GM21529 (cell line): ENCODE measurements around the gene DHX34.

Source experiments
- ATAC-seq: cut with Tn5 transposase; IDR thresholded peaks from one replicate; pipeline ENCODE4 v1.9.1; 2021; ENCODE audit not compliant: unreplicated experiment

DHX34 gene

GRCh38 chr19:47415953-47416642, 67.0 kb downstream of the DHX34 start:
- ATAC-seq, result no peak

- ATAC-seq, result no peak
Observed at GRCh38 chr19:47416643-47416985, 67.5 kb downstream of the DHX34 start.

DNA sequence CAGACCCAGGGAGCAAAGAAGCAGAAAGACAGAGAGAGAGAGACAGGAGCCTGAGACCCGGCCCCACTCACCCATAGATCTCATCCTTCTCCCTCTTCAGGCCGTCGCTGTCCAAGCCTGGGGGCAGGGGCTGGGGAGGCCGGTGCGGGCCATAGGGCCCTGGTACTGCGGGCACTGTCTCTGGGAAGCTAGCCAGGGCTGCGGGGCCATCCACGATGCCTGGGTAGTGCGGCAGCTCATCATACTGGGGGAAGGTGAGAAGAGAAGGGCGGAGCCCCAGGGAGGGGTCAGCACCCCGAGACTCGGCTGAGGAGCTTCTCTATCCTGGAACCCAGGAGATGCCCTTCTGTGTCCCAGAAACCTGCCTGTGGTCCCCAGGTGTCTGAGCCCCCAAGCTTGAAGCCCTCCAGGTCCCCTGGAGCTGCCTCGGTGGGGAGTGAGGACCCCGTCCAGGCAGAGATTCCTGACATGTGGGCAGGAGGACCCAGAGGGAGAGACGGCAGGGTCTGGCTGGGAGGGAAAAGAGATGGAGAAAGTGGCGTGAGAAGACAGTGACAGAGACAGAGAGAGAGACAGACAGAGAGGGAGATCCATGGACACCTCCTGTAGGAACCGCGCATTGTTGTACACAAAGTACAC, 68.1 kb downstream of the DHX34 start:
- no peak for ATAC-seq

- no peak for ATAC-seq
Observed at GRCh38 chr19:47417746-47418691, 68.9 kb downstream of the DHX34 start.

- no peak for ATAC-seq
Observed at GRCh38 chr19:47418692-47419029, 69.5 kb downstream of the DHX34 start.

DNA sequence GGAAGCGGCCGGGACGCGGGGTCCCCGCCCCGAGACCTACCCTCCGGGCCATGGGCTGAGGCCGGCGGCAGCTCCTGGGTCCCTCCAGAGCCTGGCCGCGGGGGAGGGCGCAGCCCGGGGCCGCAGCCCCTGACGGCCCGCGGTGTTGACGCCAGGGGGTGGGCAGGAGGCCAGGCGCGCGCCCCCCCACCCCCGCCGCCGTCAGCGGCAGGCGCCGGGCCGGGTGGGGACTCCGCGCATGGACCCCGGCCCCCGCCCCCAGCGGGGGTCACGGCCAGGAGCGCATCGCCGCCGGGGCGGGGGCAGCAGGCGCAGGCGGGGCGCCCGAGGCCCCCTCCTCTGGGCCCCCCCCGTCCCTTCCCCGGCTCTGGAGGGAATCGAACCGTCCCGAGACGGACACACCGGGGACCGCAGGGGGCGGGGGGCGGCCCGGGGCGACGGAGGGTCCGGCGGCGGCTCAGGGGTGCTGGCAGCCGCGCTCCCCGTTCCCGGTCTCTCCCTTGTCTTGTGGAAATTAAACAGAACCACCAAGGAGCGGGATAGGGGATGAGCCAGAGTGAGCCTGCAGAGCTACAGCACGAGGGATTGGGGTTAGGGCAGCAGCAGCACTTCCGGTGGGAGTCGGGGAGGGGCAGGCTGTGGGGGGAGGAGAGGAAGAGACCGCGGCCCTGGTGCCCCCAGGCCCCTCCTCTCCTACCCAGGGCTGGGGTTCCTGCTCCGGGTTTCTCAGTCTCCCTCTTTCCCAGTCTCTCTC, 70.1 kb downstream of the DHX34 start, which contains the start of gene MEIS3:
TSS of gene MEIS3 (minus strand) at position 498 of the 754 bp plus-strand sequence. CDS start at position 52, 446 bp downstream.
- no peak for ATAC-seq

DNA sequence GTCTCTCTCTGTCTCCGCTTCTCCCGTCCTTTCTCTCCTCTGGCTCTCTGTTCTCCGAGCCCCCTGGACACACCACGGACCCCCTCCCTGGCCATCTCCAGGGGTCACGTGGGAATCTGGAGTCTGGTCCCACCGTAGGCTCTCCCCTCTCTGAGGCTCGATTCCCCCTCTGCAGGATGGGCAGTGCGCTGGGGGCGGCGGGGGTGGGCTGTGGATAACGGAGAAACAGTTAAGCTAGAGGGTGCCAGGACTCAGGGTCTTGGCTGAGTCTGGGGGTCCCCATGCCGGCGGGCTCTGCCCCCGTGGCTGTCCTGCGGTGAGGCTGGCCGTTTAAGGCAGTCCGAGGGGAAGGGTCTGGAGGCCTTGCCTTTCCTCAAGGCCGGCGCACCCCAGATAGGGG, 70.7 kb downstream of the DHX34 start:
- no peak for ATAC-seq

DNA sequence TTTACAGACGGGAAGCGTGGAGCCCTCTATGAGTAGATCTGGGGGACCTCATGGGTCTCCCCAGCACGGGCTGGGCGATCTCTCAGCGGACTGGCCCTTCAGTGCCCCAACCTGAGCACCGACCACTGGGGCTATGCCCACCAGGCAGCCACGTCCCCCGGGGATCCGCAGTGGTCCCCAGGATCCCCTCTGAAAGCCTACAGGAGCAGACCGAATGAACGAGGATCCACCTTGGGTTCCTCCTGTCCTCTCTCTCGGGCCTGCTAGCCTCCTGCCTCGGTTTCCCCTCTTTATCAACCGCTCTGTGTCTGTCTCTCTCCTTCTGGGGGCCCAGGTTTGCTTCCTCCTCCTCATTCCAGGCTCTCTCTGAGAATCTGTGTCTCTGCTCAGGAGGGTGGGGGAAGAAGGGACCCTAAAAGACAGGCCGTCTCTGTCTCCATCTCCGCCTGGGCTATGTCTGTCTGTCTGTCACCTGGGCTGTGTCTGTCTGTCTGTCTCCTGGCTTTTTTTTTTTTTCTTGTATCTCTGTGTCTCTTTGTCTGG, 72.2 kb downstream of the DHX34 start:
- no peak for ATAC-seq

DNA sequence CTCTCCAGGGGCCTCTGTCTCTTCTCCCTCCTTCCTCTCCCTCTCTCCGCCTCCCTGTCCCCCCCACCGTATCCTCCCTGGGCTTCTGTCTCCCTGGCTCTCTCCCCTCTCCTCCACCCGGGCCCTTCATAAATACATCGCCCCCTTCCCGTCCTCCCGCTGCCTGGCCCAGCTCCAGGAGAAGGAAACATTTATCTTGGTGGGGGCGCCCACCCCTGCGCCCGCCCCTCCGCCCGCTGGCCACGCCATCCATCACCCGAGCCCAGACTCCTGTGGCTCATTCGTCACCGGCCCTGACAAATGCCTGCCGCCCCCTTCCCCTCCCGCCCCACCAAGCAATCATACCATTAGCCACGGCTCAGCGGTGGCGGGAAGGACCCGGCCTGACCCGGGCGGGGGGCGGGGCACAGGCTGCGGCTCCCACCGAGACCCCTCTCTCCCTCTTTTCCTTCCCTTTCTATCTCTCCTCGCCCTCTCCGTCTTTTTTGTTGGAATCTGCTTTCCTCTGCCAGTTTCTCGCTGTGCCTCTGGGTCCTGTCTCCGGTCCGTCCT, 72.8 kb downstream of the DHX34 start:
- no peak for ATAC-seq

- no peak for ATAC-seq
Observed at GRCh38 chr19:47422417-47423163, 73.5 kb downstream of the DHX34 start.

DNA sequence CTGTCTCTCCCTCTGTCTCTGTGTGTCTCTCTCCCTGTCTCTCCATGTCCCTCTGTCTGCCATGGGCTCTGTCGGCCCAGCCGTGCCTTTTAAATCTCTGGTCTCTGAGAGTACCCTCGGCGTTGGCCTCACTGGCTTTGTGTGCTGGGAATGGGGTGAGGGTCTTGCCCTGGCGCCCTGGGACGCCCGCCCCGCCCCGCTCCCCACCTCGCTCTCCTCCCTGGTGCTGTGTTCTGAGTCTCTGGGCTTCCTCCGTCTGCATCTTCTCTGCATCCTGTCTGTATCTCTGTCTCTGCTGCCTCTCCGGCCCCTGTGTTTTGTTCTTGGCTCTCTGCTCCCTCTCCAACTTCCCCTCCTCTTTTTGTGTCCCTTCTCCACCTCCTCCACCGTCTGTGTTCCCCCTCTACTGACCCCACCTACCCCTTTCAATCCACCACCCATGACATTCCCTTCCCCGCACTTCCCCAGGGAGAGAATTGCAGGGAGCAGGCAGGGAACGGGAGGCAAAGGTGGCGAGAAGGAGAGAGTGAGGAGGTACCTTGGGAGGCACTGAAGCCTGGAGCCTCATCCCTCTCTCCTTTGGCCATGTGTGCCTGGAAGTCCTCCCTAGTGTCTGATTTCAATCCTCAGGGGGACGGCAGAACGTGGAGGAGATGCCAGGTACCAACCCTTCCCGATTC, 74.2 kb downstream of the DHX34 start:
- ATAC-seq, result no peak

GRCh38 chr19:47427241-47428176, 78.4 kb downstream of the DHX34 start:
- no peak for ATAC-seq

DNA sequence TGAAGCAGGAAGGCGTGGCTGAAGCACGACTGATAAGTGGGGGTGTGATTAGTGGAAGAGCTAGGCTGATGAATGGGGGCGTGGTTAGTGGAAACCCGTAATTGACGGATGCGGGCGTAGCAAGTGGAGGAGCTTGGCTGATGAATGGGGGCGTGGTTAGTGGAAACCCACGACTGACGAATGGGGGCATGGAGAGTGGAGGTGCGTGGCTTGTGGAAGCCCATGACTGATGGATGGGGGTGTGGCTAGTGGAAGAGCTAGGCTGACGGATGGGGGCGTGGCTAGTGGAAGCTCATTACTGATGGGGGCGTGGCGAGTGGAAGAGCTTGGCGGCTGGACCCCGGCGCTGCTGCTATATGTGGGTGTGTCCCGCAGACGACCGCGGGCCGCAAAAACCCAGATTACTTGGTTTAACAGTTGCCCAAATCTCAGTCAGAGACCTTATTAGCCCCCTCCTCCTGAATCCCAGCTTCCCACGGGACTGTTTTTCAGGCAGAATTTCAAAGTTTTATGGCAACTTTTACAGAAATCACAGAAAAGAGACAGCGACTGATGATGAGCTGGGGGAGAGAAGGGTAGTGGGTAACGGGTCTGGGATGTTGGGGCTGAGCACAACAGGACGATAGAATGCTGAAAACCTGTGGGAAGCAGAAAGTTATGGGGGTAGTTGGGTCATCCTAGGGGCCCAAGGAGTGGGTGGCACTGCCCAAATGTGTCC, 79.2 kb downstream of the DHX34 start:
- ATAC-seq, result peak; percentile 77

- no peak for ATAC-seq
Observed at GRCh38 chr19:47429140-47429793, 80.2 kb downstream of the DHX34 start.

DNA sequence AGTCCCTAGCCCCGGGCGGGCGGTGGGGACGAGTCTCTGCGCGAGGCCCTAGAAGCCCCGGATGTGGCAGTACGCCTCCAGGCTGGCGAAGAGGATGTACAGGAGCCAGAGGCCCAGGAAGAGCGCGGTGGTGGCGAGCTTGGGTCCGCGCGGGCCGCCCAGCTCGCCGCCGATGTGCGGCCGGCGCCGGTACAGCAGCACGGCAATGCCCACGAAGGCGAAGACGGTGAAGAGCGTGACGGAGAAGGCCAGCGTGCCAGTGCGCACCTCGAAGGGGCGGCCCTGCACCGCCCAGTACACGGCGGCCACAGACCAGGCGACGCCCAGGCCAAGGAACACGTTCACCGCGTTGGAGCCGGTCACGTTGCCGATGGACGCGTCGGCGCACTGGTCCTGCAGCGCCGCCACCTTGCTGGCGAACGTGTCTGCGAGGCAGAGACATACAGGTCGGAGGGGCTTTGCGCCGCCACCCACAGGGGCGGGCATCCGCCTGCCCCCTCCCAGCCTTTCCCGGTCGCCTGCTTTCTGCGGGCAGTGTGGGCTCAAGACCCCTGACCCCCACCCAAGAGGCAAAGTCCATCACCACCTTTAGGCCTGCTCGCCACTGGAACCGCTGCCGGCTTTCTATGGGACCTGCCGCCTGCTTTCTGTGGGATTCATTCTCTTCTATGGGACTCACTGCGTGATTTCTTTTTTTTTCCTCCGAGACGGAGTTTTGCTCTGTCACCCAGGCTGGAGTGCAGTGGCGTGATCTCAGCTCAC, 81.1 kb downstream of the DHX34 start:
- ATAC-seq, result no peak

GRCh38 chr19:47432091-47432490, 83.0 kb downstream of the DHX34 start:
- no peak for ATAC-seq
